Stimulated activated CD4-positive, alpha-beta T cell treated with anti-CD3 and anti-CD28 coated beads, Interleukin-4, amount 100 ng/mL, for 1 hour (primary cell): Measurements from ENCODE around the gene KRTAP1-5.
"Not testable (repeated sequence)": the region's sequence is repeated elsewhere in the genome, so short reads cannot be mapped to it uniquely, and the experiment has no call there.

ENCODE experiments used
- DNase-seq: peaks from one replicate; pipeline ENCODE4 v3.0.0-alpha.2; 2020

KRTAP1-5 gene

DNA sequence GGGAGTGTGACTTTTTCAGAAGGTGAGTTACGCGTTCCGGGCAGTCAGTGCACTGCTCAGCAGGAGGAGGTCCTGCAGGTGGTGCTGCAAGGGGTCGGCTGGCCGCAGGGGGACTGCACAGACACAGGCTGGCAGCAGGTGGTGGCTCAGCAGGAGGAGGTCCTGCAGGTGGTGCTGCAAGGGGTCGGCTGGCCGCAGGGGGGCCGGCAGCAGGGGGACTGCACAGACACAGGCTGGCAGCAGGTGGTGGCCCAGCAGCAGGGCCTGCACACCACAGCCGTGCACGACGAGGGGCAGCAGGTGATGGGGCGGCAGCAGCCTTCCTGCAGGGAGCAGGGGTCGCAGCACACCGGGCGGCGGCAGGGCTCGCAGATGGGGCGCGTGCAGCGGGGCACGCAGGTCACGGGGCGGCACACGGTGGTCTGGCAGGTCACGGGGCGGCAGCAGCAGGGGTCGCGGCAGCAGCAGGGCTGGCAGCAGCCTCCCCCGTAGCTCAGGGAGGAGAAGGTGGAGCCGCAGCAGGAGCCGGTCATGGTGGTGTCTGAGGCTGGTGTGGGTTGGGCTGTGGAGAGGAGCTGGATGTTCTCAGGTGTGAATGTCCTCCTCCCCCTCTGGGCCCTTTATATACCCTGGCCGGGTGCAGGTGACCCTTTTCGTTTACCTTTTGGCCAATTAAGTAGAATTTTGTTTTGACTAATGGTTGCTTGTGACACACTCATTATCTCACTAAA, 19.9 kb upstream of the KRTAP1-5 start, which contains the start of gene KRTAP2-1:
Gene KRTAP2-1, minus strand, starts transcription at position 582 of the 731 bp plus-strand sequence. Its CDS starts 49 bp downstream, at position 533.
- DNase-seq = not testable (repeated sequence)

DNA sequence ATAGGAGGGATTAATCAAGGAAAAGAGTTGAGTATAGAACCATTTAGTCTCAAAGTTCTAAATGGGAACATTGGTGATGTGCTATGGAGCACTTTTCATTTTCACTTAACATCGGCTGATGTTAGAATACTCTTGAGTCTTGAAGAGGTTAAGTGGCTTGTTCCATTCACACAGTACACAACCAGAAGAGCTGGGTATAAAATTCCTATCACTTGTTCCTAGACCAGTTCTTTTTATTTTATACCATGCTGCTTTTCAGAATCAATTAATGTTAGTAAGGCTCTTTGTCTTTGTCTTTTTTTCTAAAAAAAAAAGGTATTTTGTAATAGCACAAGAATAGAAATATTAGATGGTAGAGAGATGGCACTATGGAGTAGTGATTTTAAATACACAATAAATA, 15.9 kb upstream of the KRTAP1-5 start:
- no peak for DNase-seq

DNA sequence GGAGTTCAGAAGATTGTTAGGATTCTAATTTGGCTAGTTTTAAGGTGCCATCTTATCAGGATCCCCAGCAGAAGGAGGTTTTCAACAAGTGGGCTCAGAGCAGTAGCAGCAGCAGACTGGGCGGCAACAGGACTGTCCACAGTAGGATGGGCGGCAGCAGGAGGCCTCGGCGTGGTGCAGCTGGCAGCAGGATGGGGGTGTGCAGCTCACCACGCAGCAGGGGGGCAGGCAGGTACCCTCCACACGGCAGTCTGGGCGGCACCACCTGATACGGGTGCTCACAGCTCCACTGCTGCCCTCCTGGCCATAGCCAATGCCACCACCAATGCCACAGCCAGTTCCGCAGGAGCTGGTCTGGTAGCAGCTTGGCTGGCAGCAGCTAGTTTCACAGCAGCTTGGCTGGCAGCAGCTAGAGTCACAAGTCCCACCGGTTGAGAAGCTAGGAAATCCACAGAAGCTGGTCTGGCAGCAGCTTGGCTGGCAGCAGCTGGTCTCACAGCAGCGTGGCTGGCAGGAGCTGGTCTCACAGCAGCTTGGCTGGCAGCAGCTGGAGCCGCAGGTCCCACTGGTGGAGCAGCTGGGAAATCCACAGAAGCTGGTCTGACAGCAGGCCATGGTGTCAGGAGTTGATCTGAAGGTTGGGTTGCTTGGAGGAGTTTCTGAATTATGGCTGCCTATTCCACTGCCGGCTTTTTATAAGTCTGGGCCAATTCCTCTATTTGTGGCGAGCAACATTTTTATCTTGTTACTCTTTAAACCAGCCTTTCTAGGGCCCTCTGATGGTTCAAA, 14.0 kb upstream of the KRTAP1-5 start, which contains the start of gene KRTAP1-1:
Gene KRTAP1-1, minus strand, starts transcription at position 668 of the 789 bp plus-strand sequence. Its CDS starts 53 bp downstream, at position 615.
- DNase-seq = not testable (repeated sequence)

DNA sequence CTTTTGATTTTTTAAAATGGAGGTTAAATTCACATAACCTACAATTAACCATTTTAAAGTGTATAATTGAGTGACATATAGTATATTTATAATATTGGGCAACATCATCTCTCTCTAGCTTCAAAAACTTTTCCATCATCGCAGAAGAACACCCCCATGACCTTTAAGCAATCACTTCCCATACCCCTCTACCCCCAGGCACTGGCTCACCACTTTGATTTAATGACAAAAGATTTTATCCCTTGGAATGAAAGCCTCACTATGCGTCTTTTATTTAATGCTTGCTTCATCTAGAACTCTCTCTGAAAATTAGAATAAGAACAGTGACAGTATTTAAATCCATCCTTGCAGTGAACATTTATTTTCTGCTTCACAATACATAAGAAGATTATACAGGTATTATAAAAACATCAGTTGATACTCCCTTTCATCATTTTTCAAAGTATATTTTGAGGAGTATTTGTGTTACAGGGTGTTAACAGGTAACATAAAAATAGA, 10.9 kb upstream of the KRTAP1-5 start:
- no peak for DNase-seq

DNA sequence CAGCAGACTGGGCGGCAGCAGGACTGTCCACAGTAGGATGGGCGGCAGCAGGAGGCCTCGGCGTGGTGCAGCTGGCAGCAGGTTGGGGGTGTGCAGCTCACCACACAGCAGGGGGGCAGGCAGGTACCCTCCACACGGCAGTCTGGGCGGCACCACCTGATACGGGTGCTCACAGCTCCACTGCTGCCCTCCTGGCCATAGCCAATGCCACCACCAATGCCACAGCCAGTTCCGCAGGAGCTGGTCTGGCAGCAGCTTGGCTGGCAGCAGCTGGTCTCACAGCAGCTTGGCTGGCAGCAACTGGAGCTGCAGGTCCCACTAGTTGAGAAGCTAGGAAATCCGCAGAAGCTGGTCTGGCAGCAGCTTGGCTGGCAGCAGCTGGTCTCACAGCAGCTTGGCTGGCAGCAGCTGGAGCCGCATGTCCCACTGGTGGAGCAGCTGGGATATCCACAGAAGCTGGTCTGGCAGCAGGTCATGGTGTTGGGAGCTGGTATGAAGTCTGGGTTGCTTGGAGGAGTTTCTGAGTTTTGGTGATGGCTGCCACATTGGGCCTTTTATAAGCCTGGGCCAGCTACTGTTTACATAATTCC, 7.4 kb upstream of the KRTAP1-5 start, which contains the start of gene KRTAP1-3:
Gene KRTAP1-3, minus strand, starts transcription at position 529 of the 590 bp plus-strand sequence. Its CDS starts 53 bp downstream, at position 476.
- not testable (repeated sequence) for DNase-seq

DNA sequence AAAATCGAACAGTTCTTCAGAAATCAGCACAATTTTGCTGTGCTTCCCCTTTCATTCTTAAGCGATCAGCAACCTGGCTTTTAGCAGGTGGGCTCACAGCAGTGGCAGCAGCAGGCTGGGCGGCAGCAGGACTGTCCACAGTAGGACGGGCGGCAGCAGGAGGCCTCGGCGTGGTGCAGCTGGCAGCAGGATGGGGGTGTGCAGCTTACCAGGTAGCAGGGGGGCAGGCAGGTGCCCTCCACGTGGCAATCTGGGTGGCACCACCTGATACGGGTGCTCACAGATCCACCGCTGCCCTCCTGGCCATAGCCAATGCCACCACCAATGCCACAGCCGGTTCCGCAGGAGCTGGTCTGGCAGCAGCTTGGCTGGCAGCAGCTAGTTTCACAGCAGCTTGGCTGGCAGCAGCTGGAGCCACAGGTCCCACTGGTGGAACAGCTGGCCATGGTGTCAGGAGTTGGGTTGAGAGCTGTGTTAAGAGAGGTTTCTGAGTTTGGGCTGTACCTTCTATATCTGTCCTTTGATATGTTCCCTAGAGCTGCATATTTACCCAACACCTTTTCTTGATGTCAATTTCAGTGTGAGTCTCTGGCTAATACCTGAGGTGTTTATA, 2.7 kb upstream of the KRTAP1-5 start, which contains the start of gene KRTAP1-4:
Gene KRTAP1-4, minus strand, starts transcription at position 563 of the 613 bp plus-strand sequence. Its CDS starts 117 bp downstream, at position 446.
- DNase-seq = no peak

DNA sequence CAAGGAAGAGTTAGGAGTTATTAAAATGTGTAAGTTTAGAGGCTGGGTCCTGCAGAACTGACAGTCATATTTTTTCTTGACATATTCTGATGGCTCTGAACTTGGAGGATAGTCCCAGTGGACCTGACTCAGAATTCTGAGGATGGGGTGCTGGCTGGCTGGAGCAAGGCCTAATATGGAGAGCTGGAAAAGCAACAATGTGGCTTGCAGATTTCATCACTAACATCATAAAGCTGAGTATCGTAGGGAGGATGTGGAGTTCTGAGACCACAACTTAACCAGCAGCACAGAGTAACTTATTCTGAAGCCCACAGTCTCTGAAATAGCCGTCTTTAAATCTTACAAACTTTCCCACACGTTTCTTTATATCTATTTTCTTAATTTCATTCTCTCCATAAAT, 2.3 kb downstream of the KRTAP1-5 start:
- DNase-seq = no peak

DNA sequence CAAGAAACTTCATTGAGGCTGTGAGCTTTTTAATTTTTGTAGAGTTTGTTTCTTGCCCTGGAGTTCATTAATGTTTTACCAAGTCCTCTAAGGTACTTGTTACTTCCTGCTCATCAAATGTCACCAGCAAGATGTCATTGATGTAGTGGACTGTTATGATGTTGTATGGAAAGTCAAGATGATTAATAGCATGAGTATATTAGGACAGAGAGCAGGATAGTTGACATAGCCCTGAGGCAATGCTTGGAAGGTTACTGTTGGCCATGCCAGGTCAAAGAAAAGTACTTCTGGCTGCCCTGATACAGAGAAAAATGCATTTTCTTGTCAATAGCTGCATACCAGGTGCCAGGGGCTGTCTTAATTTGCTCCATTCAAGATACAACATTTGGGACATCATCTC, 6.7 kb downstream of the KRTAP1-5 start:
- DNase-seq = no peak

DNA sequence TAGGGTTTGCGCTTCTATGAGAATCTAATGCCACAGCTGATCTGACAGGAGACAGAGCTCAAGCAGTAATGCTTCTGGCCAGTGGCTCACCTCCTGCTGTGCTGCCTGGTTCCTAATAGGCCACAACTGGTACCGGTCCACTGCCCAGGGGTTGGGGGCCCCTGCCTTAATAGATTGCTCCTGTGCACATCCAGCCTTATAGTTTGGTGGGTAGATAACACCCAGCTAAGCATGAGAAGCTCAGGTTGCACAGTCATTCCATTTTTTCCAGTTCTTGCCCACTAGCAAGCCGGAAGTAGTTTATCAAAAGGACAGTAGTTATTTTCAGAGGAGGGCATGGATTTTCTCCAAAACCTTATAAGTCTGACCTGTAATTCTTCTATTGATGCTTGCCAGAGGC, 7.6 kb downstream of the KRTAP1-5 start:
- DNase-seq = no peak

DNA sequence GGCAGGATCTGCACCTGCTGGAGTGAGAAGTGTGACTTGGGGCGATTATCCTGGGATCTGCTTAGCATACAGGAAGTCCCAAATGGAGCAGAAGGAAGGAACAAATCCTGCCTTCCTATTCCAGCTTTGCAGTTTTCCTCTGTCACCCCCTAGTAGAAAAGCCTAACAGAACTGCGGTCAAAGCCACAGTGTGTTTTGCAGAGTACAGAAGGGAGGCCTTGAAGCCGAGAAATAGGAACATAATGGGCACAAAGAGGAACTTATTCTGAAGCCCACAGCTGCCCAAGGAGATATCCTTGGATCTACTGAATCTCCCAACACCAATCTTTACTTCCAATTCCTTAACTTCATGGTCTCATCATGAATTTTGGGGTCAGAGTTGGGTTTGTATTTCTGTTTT, 8.5 kb downstream of the KRTAP1-5 start:
- no peak for DNase-seq

DNA sequence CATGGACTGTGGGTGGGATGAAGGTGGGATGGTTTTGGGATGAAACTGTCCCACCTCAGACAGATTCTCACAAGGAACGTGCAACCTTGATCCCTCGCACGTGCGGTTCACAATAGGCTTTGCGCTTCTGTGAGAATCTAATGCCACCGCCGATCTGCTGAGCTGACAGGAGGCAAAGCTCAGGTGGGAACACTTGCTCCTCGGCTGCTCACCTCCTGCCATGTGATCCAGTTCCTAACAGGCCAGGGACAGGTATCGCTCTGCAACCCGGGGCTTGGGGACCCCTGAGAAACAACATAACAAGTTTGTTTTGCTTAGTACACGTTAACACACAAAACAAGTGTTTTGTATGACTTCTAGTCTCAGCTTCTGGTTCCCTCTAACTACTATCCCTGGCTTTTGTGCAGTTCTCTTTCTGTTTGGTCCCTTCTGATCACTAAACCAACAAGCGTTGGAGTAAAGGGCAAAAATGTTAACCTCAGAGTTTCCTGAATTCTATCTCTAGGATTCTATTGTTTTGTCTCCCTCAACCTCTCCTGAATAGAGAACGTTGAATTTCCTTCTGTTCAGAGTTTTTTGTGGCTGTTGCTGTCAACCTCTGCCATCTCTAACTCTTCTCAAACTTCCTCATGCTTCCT, 10.3 kb downstream of the KRTAP1-5 start:
- no peak for DNase-seq

DNA sequence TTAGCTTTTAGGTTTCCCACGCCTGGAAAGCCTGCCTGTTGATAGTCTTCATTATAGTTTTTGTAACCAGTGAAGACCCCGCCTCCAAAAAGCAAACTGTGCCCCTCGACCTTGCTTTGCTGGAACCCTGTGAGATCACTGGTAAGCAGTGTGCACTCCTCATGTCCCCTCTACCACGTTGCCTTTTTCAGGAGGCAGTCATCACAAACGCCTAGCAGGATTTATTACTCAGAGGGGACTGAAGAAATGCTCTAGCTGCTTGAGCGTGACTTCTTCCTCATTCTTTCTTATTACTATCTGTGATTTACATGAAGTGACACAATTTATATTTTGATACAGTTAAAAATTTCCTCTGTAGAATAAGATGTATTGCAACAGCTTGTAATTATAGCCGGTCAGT, 11.6 kb downstream of the KRTAP1-5 start:
- no peak for DNase-seq

DNA sequence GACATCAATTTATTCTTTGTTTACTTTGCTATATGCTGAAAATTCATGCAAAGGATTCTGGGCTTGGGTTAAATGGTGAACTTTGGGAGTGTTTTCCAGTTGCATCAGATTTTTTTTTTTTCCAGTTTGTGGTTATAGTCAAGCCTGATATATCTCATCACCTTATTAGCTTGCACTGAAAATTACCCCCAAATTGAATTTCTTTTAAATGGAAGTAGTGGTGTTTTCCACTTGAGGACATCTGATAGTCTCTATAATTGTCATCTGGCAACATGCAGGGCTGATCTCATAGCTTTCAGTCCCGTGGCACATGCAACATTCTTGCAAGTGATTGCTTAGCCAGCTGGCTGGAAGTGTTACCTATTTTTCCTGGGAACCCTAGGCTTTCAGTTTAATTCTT, 13.4 kb downstream of the KRTAP1-5 start:
- no peak for DNase-seq

DNA sequence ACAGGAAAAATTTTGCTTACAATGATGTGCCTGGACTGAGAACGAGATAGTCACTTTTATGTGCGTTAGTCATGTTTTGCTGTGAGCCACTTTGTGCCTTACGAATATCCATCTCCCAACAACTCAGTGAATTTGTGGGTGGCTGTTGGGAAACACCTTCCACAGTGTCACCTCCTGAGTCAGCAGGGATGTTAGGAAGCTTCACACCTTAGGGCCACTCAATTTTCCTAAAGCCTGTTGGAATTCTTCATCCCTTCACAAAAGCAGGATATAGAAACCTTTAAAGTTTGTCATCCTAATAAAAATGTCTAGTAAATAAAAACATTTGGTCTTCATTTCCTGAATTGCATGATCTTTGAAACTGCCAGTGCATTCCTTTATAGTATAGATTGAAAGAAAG, 13.8 kb downstream of the KRTAP1-5 start:
- DNase-seq = no peak

DNA sequence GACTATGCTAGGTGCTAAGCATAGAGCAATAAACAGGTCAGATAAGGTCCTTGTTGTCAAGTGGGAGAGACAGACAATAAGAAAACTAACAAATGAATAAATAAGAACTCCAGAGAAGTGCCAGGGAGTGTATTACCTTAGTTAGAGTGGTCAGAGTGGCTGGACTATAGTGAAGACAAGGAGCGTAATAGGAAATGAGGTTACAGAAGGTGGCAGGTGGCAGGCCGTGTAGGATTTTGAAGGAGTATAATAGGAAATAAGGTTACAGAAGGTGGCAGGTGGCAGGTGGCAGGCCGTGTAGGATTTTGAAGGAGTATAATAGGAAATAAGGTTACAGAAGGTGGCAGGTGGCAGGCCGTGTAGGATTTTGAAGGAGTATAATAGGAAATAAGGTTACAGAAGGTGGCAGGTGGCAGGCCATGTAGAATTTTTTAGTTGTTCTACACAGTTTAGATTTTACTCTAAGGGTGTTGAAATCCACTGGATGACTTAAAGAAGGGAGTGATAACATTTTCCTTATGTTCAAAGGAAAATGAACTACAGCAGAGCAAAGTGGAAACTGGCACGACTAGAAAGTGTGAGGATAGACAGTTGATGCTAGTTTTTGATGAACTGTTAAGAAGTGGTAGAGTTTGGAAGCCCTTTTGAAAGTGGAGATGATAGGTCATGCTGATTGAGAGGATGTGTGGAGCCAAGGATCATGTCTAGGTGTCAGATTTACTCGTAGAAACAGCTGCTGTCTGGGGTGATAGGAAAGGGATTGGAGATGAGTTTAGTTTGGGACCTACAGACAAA, 14.5 kb downstream of the KRTAP1-5 start:
- no peak for DNase-seq

DNA sequence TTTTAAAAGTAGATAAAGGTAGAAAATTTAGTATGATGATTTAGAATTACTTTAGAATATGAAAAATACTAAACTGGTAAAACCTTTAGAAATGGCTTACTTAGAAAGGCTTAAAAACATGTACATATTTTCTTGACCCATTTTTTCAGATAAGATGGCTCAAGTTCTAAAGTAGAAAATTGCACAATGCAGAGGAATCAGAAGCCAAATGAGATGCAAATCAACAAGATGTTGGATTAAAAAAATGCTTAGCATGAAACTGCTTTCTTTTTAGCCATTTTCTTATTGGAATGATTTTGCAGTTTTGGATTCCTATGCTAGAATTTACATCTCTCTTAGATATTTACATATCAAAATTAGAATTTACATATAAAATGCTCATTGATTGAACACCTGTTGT, 16.6 kb downstream of the KRTAP1-5 start:
- DNase-seq = no peak

DNA sequence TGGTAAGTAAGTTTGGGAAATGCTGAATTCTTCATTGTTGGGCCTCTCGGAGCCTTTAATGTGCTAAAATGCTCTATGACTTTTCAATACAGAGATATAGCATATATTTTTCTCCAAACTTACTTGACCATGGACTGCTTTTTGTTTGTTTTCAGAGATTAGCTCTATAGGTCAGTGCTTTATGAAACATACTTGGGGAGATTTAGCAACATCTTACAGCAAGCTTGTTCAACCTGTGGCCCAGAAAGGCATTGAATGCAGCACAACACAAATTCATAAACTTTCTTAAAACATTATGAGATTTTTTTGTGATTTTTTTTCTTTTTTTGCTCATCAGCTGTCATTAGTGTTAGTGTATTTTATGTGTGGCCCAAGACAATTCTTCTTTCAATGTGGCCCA, 17.1 kb downstream of the KRTAP1-5 start:
- DNase-seq = no peak

DNA sequence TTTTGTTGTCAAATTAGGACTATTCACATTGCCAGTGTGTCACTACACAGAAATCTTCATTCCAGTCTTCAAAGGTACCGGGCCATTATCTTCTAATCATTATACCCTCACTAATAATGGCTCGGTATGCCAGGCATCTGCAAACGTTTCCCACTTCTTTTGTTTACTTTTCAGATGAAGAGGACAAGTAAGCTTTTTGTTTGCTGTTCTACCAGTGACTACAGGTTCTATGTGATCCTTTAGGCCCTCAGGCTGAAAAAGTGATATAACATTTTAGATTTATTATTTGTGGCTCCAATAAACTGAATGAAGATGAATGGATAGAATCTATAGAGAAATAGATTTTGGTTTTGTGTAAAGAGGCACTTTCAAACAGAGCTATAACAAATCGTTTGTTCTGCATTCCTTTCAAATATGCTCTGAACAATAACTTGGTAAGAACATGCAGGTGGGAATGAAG, 17.7 kb downstream of the KRTAP1-5 start:
- DNase-seq = no peak

DNA sequence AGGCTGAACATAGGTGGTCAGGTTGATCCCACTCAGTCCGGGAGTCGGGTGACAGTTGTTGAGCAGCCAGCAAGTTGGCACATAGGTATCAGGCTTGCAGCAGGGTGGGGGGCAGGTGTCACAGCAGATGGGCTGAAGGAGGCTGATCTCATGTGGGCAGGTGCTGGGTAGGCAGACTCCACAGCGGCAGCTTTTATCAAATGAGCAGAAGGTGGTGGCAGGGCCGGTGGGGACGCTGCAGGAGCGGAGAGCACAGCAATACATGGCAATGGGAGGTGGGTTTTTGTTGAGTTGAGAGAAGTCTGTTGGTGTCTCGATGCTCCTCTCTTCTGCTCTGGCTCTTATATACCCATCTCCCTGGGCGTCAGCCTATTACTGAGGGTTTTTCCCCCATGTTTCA, 18.2 kb downstream of the KRTAP1-5 start, which contains the start of gene KRTAP3-1:
Gene KRTAP3-1, minus strand, starts transcription at position 318 of the 400 bp plus-strand sequence. Its CDS starts 54 bp downstream, at position 264.
- DNase-seq = no peak

DNA sequence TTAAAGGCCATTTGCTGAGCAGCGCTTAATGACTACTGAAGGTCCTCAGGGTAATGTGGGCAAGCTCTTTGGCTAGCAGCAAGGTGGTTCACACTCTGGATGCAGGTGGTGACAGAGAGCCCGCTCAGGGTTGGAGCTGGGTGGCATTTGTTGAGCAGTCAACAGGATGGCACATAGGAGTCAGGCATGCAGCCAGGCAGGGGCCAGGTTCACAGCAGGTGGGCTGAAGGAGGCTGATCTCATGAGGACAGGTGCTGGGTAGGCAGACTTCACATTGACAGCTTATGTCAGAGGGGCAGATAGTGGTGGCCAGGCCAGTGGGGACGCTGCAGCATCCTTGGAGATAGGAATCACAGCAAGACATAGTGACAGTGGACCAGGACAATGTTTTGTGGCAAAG, 22.6 kb downstream of the KRTAP1-5 start:
- DNase-seq = no peak

DNA sequence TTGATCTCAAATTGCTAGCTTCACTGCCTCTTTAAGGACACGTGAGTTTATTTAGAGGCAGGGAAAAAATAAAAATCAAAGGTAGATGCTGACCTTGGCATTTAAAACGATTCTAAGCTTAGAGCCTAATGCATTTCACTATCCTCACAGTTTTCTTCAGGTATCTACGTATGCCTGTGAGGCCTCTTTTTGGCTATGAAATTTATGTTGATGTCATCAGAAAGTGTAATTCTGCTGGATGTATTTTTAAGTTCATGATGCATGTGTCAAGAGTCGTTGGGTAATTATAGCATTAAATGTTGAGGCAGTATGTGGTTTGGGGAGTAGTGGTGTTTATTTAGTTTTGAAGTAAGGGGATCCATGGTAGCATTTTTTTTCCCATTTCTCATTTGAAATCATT, 23.1 kb downstream of the KRTAP1-5 start:
- no peak for DNase-seq
